HL-60 (cell line): ENCODE results near the gene EMP1.

Source experiments
- DNase-seq, 2 experiments: peaks; one replicate each; pipeline ENCODE4 v3.0.0-alpha.2; 2010 to 2020; ENCODE audit warnings: low read depth in 1 of 2, low spot score in 1 of 2
- H3K27ac ChIP-seq: fragments of 250-450 bp; sonication (Bioruptor Pico); replicated peaks from 2 replicates; pipeline ENCODE4 v1.5.1; 2020; ENCODE audit warnings: mild to moderate bottlenecking, moderate library complexity
- H3K27me3 ChIP-seq: fragments of 250-450 bp; sonication (Bioruptor Pico); 2 replicates; pipeline ENCODE4 v1.5.1; 2021; ENCODE audit warnings: mild to moderate bottlenecking, moderate library complexity; ENCODE audit not compliant: insufficient read depth, poor library complexity, severe bottlenecking
- H3K4me3 ChIP-seq: replicated peaks from 2 replicates; pipeline ENCODE4 v1.5.1; 2011; ENCODE audit warnings: mild to moderate bottlenecking, control low read depth, low read length; ENCODE audit not compliant: insufficient read depth
- GABPA ChIP-seq: IDR thresholded peaks from 2 replicates; pipeline ENCODE4 v1.6.1; 2012; ENCODE audit warnings: low read depth
- POLR2AphosphoS5 ChIP-seq: IDR thresholded peaks from 2 replicates; pipeline ENCODE4 v1.6.1; 2012; ENCODE audit warnings: low read depth
- SPI1 ChIP-seq: IDR thresholded peaks from 2 replicates; pipeline ENCODE4 v1.6.1; 2012; ENCODE audit warnings: low read depth, mild to moderate bottlenecking, borderline replicate concordance
- TF ChIP-seq, protein P1 (sequence below): IDR thresholded peaks from 2 replicates; pipeline ENCODE4 v1.6.1; 2012; ENCODE audit warnings: low read depth; ENCODE audit not compliant: insufficient replicate concordance
- TF ChIP-seq, protein P2 (sequence below): IDR thresholded peaks from one replicate; pipeline ENCODE4 v1.5.1; 2011; ENCODE audit warnings: low read length, control low read depth, inconsistent platforms; ENCODE audit not compliant: insufficient read depth

EMP1 gene

DNA sequence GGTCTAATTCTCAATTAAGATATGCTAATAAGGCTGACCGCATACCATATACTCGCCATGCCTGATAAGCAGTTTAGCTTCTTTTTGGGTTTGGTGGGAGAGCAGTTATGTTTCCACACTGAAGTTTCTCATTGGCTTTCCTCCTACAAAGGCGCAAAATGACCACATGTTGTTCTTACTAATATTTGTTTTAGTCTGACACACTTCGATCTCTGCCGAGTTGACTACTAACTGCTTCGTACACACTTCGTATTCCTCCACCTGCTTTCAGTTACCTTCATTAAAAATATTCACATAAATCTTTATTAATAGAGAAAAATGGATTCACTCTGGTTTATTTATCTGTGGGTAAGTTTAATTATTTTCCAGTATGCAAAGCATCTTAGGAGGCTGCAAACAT is 41.7 kb downstream of the EMP1 start:
- TF ChIP-seq GABPA, result no peak
- Histone ChIP-seq H3K27ac (no peak overlapping the region), H3K4me3 (no peak overlapping the region), H3K27me3 (no peaks in the 10 kb centered on the region)
- no peak for DNase-seq

DNA sequence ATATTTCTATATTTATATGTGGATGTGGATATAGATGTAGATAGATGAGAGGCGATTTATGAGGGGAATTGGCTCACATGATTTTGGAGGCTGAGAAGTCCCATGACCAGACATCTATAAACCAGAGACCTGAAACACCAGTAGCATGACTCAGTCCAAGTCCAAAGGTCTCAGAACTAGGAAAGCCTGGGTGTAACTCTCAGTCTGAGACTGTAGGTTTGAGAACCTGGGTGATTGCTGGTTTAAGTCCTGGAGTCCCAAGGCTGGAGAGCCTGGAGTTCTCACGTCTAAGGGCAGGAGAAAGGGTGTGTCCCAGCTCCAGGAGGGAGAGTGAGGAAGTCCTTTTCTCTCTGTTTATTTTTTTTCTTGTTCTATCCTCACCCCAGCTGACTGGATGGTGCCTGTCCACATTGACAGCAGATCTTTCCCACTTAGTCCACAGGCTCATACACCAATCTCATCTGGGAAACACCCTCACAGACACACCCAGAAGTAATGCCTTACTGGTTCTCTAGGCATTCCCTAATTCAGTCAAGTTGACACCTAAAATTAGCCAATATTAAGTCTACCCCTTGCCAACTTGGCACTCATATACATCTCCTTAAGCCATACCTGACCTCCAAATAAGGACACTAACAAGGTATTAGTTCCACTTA is 45.4 kb downstream of the EMP1 start:
- no peak overlapping the region for H3K4me3 ChIP-seq
- no peak overlapping the region for H3K27ac ChIP-seq
- no peak for DNase-seq
- TF ChIP-seq SPI1 (no peak), POLR2AphosphoS5 (no peak), GABPA (no peak)
- TF ChIP-seq, protein P1, sequence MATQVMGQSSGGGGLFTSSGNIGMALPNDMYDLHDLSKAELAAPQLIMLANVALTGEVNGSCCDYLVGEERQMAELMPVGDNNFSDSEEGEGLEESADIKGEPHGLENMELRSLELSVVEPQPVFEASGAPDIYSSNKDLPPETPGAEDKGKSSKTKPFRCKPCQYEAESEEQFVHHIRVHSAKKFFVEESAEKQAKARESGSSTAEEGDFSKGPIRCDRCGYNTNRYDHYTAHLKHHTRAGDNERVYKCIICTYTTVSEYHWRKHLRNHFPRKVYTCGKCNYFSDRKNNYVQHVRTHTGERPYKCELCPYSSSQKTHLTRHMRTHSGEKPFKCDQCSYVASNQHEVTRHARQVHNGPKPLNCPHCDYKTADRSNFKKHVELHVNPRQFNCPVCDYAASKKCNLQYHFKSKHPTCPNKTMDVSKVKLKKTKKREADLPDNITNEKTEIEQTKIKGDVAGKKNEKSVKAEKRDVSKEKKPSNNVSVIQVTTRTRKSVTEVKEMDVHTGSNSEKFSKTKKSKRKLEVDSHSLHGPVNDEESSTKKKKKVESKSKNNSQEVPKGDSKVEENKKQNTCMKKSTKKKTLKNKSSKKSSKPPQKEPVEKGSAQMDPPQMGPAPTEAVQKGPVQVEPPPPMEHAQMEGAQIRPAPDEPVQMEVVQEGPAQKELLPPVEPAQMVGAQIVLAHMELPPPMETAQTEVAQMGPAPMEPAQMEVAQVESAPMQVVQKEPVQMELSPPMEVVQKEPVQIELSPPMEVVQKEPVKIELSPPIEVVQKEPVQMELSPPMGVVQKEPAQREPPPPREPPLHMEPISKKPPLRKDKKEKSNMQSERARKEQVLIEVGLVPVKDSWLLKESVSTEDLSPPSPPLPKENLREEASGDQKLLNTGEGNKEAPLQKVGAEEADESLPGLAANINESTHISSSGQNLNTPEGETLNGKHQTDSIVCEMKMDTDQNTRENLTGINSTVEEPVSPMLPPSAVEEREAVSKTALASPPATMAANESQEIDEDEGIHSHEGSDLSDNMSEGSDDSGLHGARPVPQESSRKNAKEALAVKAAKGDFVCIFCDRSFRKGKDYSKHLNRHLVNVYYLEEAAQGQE, result no peak
- TF ChIP-seq, protein P2, sequence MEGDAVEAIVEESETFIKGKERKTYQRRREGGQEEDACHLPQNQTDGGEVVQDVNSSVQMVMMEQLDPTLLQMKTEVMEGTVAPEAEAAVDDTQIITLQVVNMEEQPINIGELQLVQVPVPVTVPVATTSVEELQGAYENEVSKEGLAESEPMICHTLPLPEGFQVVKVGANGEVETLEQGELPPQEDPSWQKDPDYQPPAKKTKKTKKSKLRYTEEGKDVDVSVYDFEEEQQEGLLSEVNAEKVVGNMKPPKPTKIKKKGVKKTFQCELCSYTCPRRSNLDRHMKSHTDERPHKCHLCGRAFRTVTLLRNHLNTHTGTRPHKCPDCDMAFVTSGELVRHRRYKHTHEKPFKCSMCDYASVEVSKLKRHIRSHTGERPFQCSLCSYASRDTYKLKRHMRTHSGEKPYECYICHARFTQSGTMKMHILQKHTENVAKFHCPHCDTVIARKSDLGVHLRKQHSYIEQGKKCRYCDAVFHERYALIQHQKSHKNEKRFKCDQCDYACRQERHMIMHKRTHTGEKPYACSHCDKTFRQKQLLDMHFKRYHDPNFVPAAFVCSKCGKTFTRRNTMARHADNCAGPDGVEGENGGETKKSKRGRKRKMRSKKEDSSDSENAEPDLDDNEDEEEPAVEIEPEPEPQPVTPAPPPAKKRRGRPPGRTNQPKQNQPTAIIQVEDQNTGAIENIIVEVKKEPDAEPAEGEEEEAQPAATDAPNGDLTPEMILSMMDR, result no peak
- H3K27me3 ChIP-seq, result no peaks in the 10 kb centered on the region

DNA sequence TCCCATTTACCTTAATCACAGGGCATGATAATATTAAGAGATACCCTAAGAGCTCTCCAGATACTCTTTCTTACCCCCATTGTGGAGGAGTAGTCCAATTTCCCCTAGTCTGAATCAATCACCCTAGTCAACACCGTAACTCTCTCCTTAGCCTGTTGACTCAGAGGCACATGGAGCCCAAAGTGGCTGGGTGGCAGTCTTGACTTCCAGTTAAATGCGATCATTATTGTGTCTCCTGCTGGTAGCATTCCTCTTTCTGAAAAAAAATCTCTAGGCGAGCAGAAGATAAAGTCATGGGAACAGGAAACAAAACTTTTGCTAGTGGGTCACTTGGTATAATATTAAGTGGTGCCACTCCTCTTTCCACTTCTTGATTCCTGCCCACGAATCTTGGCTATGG is 46.4 kb downstream of the EMP1 start:
- no peak for DNase-seq
- TF ChIP-seq POLR2AphosphoS5 (no peak), GABPA (no peak), SPI1 (no peak)
- TF ChIP-seq, protein P2, result no peak
- TF ChIP-seq, protein P1, result no peak
- no peak overlapping the region for H3K27ac ChIP-seq

DNA sequence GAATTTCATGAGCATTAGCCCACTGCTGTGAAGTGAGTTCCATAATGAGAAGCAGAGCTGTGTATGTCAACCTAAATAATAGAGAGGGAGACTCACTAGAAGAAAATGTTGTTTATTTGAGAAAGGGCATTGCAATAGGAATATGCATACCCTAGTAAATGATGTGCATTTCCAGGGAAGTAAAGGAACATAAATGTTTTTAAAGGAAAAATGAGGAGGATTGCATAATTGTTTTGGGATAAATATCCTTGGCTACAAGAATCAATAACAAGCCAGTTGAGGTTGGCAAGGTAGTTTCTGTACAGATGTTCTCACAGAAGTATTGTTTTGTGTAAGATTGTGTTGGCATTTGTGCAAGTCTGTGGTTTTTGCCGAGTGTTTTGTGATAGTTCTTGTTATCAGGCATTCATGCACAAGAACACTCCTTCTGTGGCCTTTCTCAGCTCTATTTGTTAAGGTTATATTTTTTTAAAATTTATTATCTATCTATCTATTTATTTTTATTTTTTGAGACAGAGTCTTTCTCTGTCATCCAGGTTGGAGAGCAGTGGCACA is 47.1 kb downstream of the EMP1 start:
- H3K27ac ChIP-seq, result no peak overlapping the region

More for the DNA sequence above, 46.4 kb downstream of the EMP1 start:
- Histone ChIP-seq H3K4me3 (no peak overlapping the region), H3K27me3 (no peaks in the 10 kb centered on the region)

More for the DNA sequence above, 47.1 kb downstream of the EMP1 start:
- TF ChIP-seq GABPA (no peak), SPI1 (no peak), POLR2AphosphoS5 (no peak)
- TF ChIP-seq, protein P1, result no peak
- TF ChIP-seq, protein P2, result no peak
- Histone ChIP-seq H3K27me3 (no peaks in the 10 kb centered on the region), H3K4me3 (no peak overlapping the region)
- no peak for DNase-seq
